Liver (tissue), 9 donors: ENCODE data around the gene WRAP73. TPM values are rescaled to one million over a fixed set of nuclear protein-coding genes. Genes with fewer than 3 reads are reported as not detected.

ENCODE experiments used
- DNase-seq: peaks from one replicate; pipeline ENCODE4 v3.0.0-alpha.2; 2017; ENCODE audit warnings: low spot score
- H3K27ac ChIP-seq, 2 donors: one replicate each; pipeline ENCODE4 v1.7.0; 2013; ENCODE audit warnings: inconsistent platforms in 2 of 2, low read length in 2 of 2, control low read depth in 1 of 2, low read depth in 1 of 2, mild to moderate bottlenecking in 1 of 2
- H3K27me3 ChIP-seq, 4 donors: one replicate each; pipeline versions ENCODE4 v1.6.1 to v1.7.0; 2013; ENCODE audit warnings: low read length in 3 of 4, inconsistent platforms in 1 of 4, mild to moderate bottlenecking in 1 of 4, moderate library complexity in 1 of 4; ENCODE audit not compliant: control insufficient read depth in 4 of 4, insufficient read depth in 4 of 4
- H3K36me3 ChIP-seq, 4 donors: one replicate each; pipeline versions ENCODE4 v1.6.1 to v1.7.0; 2013; ENCODE audit warnings: low read length in 3 of 4, mild to moderate bottlenecking in 3 of 4, low read depth in 1 of 4, moderate library complexity in 1 of 4; ENCODE audit not compliant: control insufficient read depth in 4 of 4, insufficient read depth in 3 of 4
- H3K4me1 ChIP-seq, 4 donors: one replicate each; pipeline versions ENCODE4 v1.6.1 to v1.7.0; 2013; ENCODE audit warnings: low read length in 3 of 4, mild to moderate bottlenecking in 3 of 4, moderate library complexity in 1 of 4; ENCODE audit not compliant: control insufficient read depth in 4 of 4, insufficient read depth in 4 of 4
- H3K4me3 ChIP-seq, 3 donors: one replicate each; pipeline versions ENCODE4 v1.6.1 to v1.7.0; 2013; ENCODE audit warnings: low read length in 3 of 3, control low read depth in 1 of 3, low read depth in 1 of 3, mild to moderate bottlenecking in 1 of 3
- H3K9ac ChIP-seq, 2 donors: one replicate each; pipeline ENCODE4 v1.7.0; 2013; ENCODE audit warnings: low read length in 2 of 2, mild to moderate bottlenecking in 2 of 2, moderate library complexity in 2 of 2, control low read depth in 1 of 2, low read depth in 1 of 2
- H3K9me3 ChIP-seq, 4 donors: one replicate each; pipeline versions ENCODE4 v1.6.1 to v1.7.0; 2013; ENCODE audit warnings: low read length in 3 of 4; ENCODE audit not compliant: control insufficient read depth in 4 of 4
- EGR1 ChIP-seq, 2 donors: IDR thresholded peaks; 2 replicates each; pipeline ENCODE4 v1.6.1; 2016 to 2018; ENCODE audit warnings: antibody characterized with exemption in 2 of 2, low read depth in 2 of 2
- FOXA1 ChIP-seq: IDR thresholded peaks from 2 replicates; pipeline ENCODE4 v1.6.1; 2016; ENCODE audit warnings: antibody characterized with exemption
- FOXA2 ChIP-seq: IDR thresholded peaks from 2 replicates; pipeline ENCODE4 v1.6.1; 2016; ENCODE audit warnings: antibody characterized with exemption
- GABPA ChIP-seq, 2 donors: IDR thresholded peaks in 1 of 2; conservative IDR thresholded peaks in 1 of 2; 2 replicates each; pipeline ENCODE4 v1.6.1; 2016; ENCODE audit warnings: antibody characterized with exemption in 2 of 2, mild to moderate bottlenecking in 1 of 2, moderate library complexity in 1 of 2
- HNF4A ChIP-seq, 2 donors: conservative IDR thresholded peaks; 2 replicates each; pipeline ENCODE4 v1.6.1; 2016; ENCODE audit warnings: antibody characterized with exemption in 2 of 2, mild to moderate bottlenecking in 2 of 2
- HNF4G ChIP-seq: IDR thresholded peaks from 2 replicates; pipeline ENCODE4 v1.6.1; 2016; ENCODE audit warnings: antibody characterized with exemption
- JUND ChIP-seq, 2 donors: IDR thresholded peaks; 2 replicates each; pipeline ENCODE4 v1.6.1; 2016; ENCODE audit warnings: antibody characterized with exemption in 2 of 2
- MAX ChIP-seq: IDR thresholded peaks from 2 replicates; pipeline ENCODE4 v1.6.1; 2016; ENCODE audit warnings: antibody characterized with exemption
- NR2F2 ChIP-seq: IDR thresholded peaks from 2 replicates; pipeline ENCODE4 v1.6.1; 2016; ENCODE audit warnings: antibody characterized with exemption
- RAD21 ChIP-seq, 2 donors: IDR thresholded peaks; 2 replicates each; pipeline ENCODE4 v1.6.1; 2016; ENCODE audit warnings: antibody characterized with exemption in 2 of 2, mild to moderate bottlenecking in 2 of 2
- REST ChIP-seq: IDR thresholded peaks from 2 replicates; pipeline ENCODE4 v1.6.1; 2016; ENCODE audit warnings: antibody characterized with exemption, mild to moderate bottlenecking
- RXRA ChIP-seq, 2 donors: IDR thresholded peaks; 2 replicates each; pipeline ENCODE4 v1.6.1; 2017 to 2018; ENCODE audit warnings: antibody characterized with exemption in 2 of 2, mild to moderate bottlenecking in 1 of 2
- SP1 ChIP-seq: IDR thresholded peaks from 2 replicates; pipeline ENCODE4 v1.6.1; 2018; ENCODE audit warnings: antibody characterized with exemption, mild to moderate bottlenecking
- TAF1 ChIP-seq: conservative IDR thresholded peaks from 2 replicates; pipeline ENCODE4 v1.6.1; 2016; ENCODE audit warnings: antibody characterized with exemption, mild to moderate bottlenecking
- YY1 ChIP-seq: IDR thresholded peaks from 2 replicates; pipeline ENCODE4 v1.6.1; 2016; ENCODE audit warnings: antibody characterized with exemption, mild to moderate bottlenecking
- WGBS: extraction: QIAGEN DNeasy Blood & Tissue Kit; methylation state at CpG from one replicate; pipeline ENCODE4 v1.1.7; 2013; 5-methylcytosine and 5-hydroxymethylcytosine counted together
- polyA plus RNA-seq, 2 donors: library from polyadenylated mRNA; stranded (reverse) in 1 of 2; unstranded in 1 of 2; fragments of 200-250 nt in 1 of 2; fragments of >200 nt in 1 of 2; fragmentation: Nextera tagmentation in 1 of 2; extraction: Ambion mirVana in 1 of 2; gene quantifications; one replicate each; pipeline versions ENCODE4 v1.2.1 to v1.2.3, GENCODE V29; 2013 to 2015
- total RNA-seq, 2 donors: library from RNA; depleted of rRNA; stranded (reverse); fragments of >200 nt; gene quantifications; one replicate each; pipeline ENCODE4 v1.2.3, GENCODE V29; 2014
- TF ChIP-seq, protein P1 (sequence below): IDR thresholded peaks from 2 replicates; pipeline ENCODE4 v1.6.1; 2016; ENCODE audit warnings: antibody characterized with exemption
- TF ChIP-seq, protein P2 (sequence below): fragments of 150-350 bp; IDR thresholded peaks from 2 replicates; pipeline ENCODE4 v1.5.1; 2017; ENCODE audit warnings: improper control_type of control experiment, low read depth, low read length; ENCODE audit not compliant: missing input control
- donor health status: healthy.
- donor health status: healthy.
- donor health status: healthy.
- donor health status: healthy.
- donor health status: healthy.

The WRAP73 gene
- total and polyA plus RNA-seq, 4 donors, result 7.6 to 14.6 (median 10.0) TPM

DNA sequence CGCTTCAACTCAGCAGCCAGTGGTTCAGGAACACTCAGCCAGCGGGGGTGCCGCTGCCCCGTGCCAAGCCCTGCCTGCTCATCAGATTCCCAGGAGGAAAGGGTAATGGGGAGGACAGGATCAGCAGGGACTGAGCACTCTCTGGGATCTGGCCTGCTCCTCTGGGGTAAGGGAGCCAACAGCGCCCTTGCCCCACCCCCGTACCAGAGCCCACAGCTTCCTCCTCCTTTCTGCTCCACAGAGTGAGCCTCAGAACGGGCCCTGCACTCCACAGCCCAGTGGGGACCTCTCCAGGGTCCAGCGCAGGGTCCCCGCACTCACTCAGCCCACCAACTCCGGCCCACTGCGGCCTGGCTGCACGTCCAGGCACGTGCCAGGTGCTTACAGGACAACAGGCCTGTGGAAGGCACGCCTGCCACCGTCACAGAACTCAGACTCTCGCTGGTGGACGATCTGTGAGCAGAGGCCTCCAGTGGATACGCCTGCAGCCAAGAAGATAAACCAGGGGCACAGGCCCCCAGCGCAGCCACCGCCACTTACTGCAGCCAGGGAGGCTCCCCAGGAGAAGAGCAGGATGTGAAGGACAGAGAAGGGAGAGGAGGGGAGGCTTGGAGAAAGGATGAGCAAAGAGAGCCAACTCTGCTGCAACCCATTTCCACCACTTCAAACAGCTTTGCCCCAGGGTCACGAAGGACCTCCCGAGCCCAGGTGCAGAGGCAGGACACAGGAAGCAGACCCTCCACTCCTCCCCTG, 40.7 kb downstream of the WRAP73 start:
- Histone ChIP-seq H3K9me3 (no peaks in the 10 kb centered on the region), H3K4me3 (no peak overlapping the region), H3K9ac (no peak overlapping the region), H3K36me3 (no peaks in the 10 kb centered on the region), H3K27me3 (peaks cover 0 to 2% (median 0%) of the 10 kb centered on the region in 4 donors), H3K4me1 (peaks cover 5 to 8% (median 6%) of the 10 kb centered on the region in 4 donors), H3K27ac (no peak overlapping the region)
- DNase-seq, result no peak
- 74% methylated on average over 22 of the region's 22 CpGs for WGBS
- TF ChIP-seq RXRA (IDR thresholded peaks at IDR 0.05), result no peak
- no peak for TF ChIP-seq HNF4A (conservative IDR thresholded peaks at IDR 0.05)
- TF ChIP-seq NR2F2, result no peak
- TF ChIP-seq SP1, result no peak
- TF ChIP-seq FOXA2, result no peak
- no peak for TF ChIP-seq TAF1
- no peak for TF ChIP-seq REST
- no peak for TF ChIP-seq YY1
- no peak for TF ChIP-seq HNF4G
- TF ChIP-seq MAX, result no peak
- TF ChIP-seq, protein P1, sequence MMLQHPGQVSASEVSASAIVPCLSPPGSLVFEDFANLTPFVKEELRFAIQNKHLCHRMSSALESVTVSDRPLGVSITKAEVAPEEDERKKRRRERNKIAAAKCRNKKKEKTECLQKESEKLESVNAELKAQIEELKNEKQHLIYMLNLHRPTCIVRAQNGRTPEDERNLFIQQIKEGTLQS, result no peak
- TF ChIP-seq EGR1 (IDR thresholded peaks at IDR 0.05; ENCODE audit: low read depth in 2 of 2), result no peak
- no peak for TF ChIP-seq RAD21 (IDR thresholded peaks at IDR 0.05)
- TF ChIP-seq JUND (IDR thresholded peaks at IDR 0.05), result no peak

DNA sequence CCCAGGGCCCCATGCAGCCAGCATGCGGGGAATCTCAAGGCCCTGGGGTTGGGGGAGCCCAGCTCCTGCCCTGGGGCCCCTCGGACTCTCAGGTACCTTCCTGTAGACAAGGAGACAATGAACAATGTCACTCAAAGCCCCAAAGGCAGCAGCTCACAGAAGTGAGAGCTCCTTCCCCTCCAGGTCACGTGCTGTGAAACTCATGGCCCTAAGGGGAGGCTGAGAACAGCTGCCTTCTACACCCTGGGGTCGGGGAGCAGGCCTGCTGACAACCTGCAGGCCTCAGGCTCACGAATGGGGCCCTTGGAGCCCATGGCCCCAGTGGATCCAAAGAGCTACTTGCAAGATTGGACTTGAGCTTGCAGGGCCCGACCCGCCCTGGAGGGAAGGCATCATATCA, 41.7 kb downstream of the WRAP73 start:
- 88% methylated on average over 7 of the region's 7 CpGs for WGBS
- no peak for DNase-seq
- Histone ChIP-seq H3K9me3 (no peaks in the 10 kb centered on the region), H3K27me3 (peaks cover 0 to 2% (median 0%) of the 10 kb centered on the region in 4 donors), H3K4me3 (no peak overlapping the region), H3K36me3 (peaks cover 0 to 1% (median 0%) of the 10 kb centered on the region in 4 donors), H3K4me1 (peaks cover 5 to 8% (median 6%) of the 10 kb centered on the region in 4 donors), H3K9ac (no peak overlapping the region), H3K27ac (no peak overlapping the region)
- TF ChIP-seq, protein P2, sequence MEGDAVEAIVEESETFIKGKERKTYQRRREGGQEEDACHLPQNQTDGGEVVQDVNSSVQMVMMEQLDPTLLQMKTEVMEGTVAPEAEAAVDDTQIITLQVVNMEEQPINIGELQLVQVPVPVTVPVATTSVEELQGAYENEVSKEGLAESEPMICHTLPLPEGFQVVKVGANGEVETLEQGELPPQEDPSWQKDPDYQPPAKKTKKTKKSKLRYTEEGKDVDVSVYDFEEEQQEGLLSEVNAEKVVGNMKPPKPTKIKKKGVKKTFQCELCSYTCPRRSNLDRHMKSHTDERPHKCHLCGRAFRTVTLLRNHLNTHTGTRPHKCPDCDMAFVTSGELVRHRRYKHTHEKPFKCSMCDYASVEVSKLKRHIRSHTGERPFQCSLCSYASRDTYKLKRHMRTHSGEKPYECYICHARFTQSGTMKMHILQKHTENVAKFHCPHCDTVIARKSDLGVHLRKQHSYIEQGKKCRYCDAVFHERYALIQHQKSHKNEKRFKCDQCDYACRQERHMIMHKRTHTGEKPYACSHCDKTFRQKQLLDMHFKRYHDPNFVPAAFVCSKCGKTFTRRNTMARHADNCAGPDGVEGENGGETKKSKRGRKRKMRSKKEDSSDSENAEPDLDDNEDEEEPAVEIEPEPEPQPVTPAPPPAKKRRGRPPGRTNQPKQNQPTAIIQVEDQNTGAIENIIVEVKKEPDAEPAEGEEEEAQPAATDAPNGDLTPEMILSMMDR, result no peak
- TF ChIP-seq HNF4G (no peak), JUND (IDR thresholded peaks at IDR 0.05) (no peak), TAF1 (no peak), EGR1 (IDR thresholded peaks at IDR 0.05; ENCODE audit: low read depth in 2 of 2) (no peak), GABPA (IDR thresholded peaks at IDR 0.05 in 1 of 2, conservative IDR thresholded peaks at IDR 0.05 in 1 of 2) (no peak), YY1 (no peak), REST (no peak), SP1 (no peak), FOXA2 (no peak), RAD21 (IDR thresholded peaks at IDR 0.05) (no peak), FOXA1 (no peak), MAX (no peak), RXRA (IDR thresholded peaks at IDR 0.05) (no peak), HNF4A (conservative IDR thresholded peaks at IDR 0.05) (no peak)
